SK-N-SH treated with all-trans-retinoic acid at 6 μM for 48 hours (cell line): ENCODE data around the gene PRR33.

Experiments used
- ATAC-seq: fragments of 200-7000 bp; cut with Tn5 transposase; 3 replicates; pipeline ENCODE4 v1.9.1; 2020; ENCODE audit warnings: mild to moderate bottlenecking, moderate library complexity
- ARNTL ChIP-seq: fragments of 450-650 bp; formaldehyde crosslinking; IDR thresholded peaks from 2 replicates; pipeline ENCODE4 v1.5.0; 2020; ENCODE audit warnings: low read depth, mild to moderate bottlenecking, moderate library complexity, borderline replicate concordance
- CSDC2 ChIP-seq: fragments of 250-450 bp; sonication (Bioruptor Pico); IDR thresholded peaks from 2 replicates; pipeline ENCODE4 v1.5.0; 2020; ENCODE audit warnings: mild to moderate bottlenecking, moderate library complexity
- ESRRG ChIP-seq: fragments of 250-450 bp; sonication (Bioruptor Pico); IDR thresholded peaks from 2 replicates; pipeline ENCODE4 v1.6.1; 2021; ENCODE audit warnings: mild to moderate bottlenecking
- GLIS3 ChIP-seq: fragments of 250-450 bp; sonication (Bioruptor Pico); IDR thresholded peaks from 2 replicates; pipeline ENCODE4 v1.5.0; 2020; ENCODE audit warnings: mild to moderate bottlenecking, moderate library complexity
- ISL1 ChIP-seq: fragments of 250-450 bp; sonication (Bioruptor Pico); IDR thresholded peaks from 2 replicates; pipeline ENCODE4 v2.1.2; 2022; ENCODE audit warnings: mild to moderate bottlenecking, moderate library complexity
- OSR1 ChIP-seq: fragments of 250-450 bp; sonication (Bioruptor Pico); IDR thresholded peaks from 2 replicates; pipeline ENCODE4 v1.8.0; 2022; ENCODE audit warnings: moderate library complexity, mild to moderate bottlenecking, inconsistent platforms
- SNAI2 ChIP-seq: fragments of 250-450 bp; sonication (Bioruptor Pico); IDR thresholded peaks from 2 replicates; pipeline ENCODE4 v1.5.0; 2020; ENCODE audit warnings: mild to moderate bottlenecking, moderate library complexity
- TCF4 ChIP-seq: fragments of 250-450 bp; sonication (Bioruptor Pico); IDR thresholded peaks from 2 replicates; pipeline ENCODE4 v1.8.0; 2021; ENCODE audit warnings: mild to moderate bottlenecking, moderate library complexity, borderline replicate concordance
- TOX ChIP-seq: fragments of 250-450 bp; sonication (Bioruptor Pico); IDR thresholded peaks from 2 replicates; pipeline ENCODE4 v1.8.0; 2021; ENCODE audit warnings: mild to moderate bottlenecking, moderate library complexity, borderline replicate concordance
- TSHZ2 ChIP-seq: fragments of 250-450 bp; sonication (Bioruptor Pico); IDR thresholded peaks from 2 replicates; pipeline ENCODE4 v1.5.0; 2020; ENCODE audit warnings: mild to moderate bottlenecking, moderate library complexity
- ZC3H10 ChIP-seq: fragments of 250-450 bp; sonication (Bioruptor Pico); IDR thresholded peaks from 2 replicates; pipeline ENCODE4 v1.5.1; 2021; ENCODE audit warnings: mild to moderate bottlenecking, moderate library complexity
- ZFP3 ChIP-seq: fragments of 250-450 bp; sonication (Bioruptor Pico); IDR thresholded peaks from 2 replicates; pipeline ENCODE4 v1.5.0; 2020; ENCODE audit warnings: mild to moderate bottlenecking, moderate library complexity
- ZFP30 ChIP-seq: fragments of 450-650 bp; formaldehyde crosslinking; IDR thresholded peaks from 2 replicates; pipeline ENCODE4 v1.5.0; 2022; ENCODE audit warnings: mild to moderate bottlenecking, moderate library complexity
- ZNF565 ChIP-seq: fragments of 450-650 bp; formaldehyde crosslinking; conservative IDR thresholded peaks from 2 replicates; pipeline ENCODE4 v1.5.0; 2020; ENCODE audit warnings: low read depth, mild to moderate bottlenecking, moderate library complexity
- ZNF70 ChIP-seq: fragments of 450-650 bp; formaldehyde crosslinking; IDR thresholded peaks from 2 replicates; pipeline ENCODE4 v1.5.0; 2020; ENCODE audit warnings: mild to moderate bottlenecking, moderate library complexity
- TF ChIP-seq, protein P1 (sequence below): fragments of 250-450 bp; sonication (Bioruptor Pico); IDR thresholded peaks from 2 replicates; pipeline ENCODE4 v1.8.0; 2021; ENCODE audit warnings: low read depth, mild to moderate bottlenecking, moderate library complexity, borderline replicate concordance
- TF ChIP-seq, protein P2 (sequence below): fragments of 250-450 bp; sonication (Bioruptor Pico); IDR thresholded peaks from 2 replicates; pipeline ENCODE4 v1.5.1; 2020; ENCODE audit warnings: low read depth, mild to moderate bottlenecking, moderate library complexity
- TF ChIP-seq, protein P3 (sequence below): fragments of 250-450 bp; sonication (Bioruptor Pico); IDR thresholded peaks from 2 replicates; pipeline ENCODE4 v1.8.0; 2020; ENCODE audit warnings: mild to moderate bottlenecking, moderate library complexity, borderline replicate concordance
- TF ChIP-seq, protein P4 (sequence below): fragments of 250-450 bp; sonication (Bioruptor Pico); IDR thresholded peaks from 2 replicates; pipeline ENCODE4 v1.5.1; 2021; ENCODE audit warnings: mild to moderate bottlenecking, moderate library complexity

Gene PRR33

GRCh38 chr11:1845095-1845429 lies 46.6 kb downstream of the PRR33 start:
- no peak for ATAC-seq
- TF ChIP-seq SNAI2 (CRISPR knock-in tag) (no peak), ESRRG (CRISPR knock-in tag) (no peak), OSR1 (CRISPR knock-in tag) (no peak)
- TF ChIP-seq, protein P1, sequence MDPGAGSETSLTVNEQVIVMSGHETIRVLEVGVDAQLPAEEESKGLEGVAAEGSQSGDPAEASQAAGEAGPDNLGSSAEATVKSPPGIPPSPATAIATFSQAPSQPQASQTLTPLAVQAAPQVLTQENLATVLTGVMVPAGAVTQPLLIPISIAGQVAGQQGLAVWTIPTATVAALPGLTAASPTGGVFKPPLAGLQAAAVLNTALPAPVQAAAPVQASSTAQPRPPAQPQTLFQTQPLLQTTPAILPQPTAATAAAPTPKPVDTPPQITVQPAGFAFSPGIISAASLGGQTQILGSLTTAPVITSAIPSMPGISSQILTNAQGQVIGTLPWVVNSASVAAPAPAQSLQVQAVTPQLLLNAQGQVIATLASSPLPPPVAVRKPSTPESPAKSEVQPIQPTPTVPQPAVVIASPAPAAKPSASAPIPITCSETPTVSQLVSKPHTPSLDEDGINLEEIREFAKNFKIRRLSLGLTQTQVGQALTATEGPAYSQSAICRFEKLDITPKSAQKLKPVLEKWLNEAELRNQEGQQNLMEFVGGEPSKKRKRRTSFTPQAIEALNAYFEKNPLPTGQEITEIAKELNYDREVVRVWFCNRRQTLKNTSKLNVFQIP (CRISPR knock-in tag): no peak

DNA sequence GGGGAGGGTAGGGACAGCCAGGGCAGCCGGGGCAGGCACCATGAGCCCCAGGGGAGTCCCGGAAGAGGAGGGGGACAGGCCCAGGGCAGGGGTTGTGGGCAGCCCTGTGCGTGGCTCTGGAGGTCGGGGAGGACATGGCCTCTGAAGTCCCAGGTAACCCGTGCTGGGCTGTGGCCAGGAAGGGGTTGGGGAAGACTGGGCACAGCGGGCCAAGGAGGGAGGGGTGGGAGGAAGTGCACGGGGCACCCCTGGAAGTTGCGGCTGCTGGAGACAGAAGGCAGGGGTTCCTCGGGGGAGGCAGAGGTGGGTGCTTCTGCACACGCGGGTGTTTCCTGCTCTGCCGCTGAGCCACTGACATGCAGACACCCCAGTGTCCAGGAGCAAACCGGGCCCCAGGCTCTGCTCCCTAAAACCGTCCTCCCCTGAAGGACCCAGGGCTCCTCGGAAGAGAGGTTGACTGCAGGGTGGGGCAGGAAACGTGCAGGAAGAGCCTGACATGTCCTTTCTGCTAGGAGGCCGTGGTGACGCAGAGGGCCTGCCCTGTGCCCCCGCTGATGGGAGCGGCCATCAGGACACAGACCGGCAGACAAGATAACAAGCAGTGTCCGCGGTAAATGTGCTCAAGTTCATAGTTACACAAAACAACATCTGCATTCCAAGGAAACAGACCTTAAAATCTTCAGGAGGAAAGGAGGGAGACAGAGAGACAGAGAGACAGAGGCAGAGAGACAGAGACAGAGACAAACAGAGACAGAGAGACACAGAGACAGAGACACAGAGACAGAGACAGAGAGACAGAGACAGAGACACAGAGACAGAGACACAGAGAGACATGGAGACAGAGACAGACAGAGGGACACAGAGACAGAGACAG lies 47.2 kb downstream of the PRR33 start:
- ATAC-seq: no peak
- TF ChIP-seq GLIS3 (CRISPR knock-in tag) (no peak), TCF4 (CRISPR knock-in tag) (no peak), SNAI2 (CRISPR knock-in tag) (no peak), ARNTL (CRISPR knock-in tag) (no peak), CSDC2 (CRISPR knock-in tag) (no peak), TOX (CRISPR knock-in tag) (no peak), ZFP30 (no peak), ZC3H10 (CRISPR knock-in tag) (no peak), ISL1 (CRISPR knock-in tag) (no peak), ESRRG (CRISPR knock-in tag) (no peak)
- TF ChIP-seq, protein P1 (CRISPR knock-in tag): no peak
- TF ChIP-seq, protein P2, sequence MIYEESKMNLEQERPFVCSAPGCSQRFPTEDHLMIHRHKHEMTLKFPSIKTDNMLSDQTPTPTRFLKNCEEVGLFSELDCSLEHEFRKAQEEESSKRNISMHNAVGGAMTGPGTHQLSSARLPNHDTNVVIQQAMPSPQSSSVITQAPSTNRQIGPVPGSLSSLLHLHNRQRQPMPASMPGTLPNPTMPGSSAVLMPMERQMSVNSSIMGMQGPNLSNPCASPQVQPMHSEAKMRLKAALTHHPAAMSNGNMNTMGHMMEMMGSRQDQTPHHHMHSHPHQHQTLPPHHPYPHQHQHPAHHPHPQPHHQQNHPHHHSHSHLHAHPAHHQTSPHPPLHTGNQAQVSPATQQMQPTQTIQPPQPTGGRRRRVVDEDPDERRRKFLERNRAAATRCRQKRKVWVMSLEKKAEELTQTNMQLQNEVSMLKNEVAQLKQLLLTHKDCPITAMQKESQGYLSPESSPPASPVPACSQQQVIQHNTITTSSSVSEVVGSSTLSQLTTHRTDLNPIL: no peak

GRCh38 chr11:1843796-1844195 lies 47.9 kb downstream of the PRR33 start:
- ATAC-seq: no peak
- TF ChIP-seq, protein P3, sequence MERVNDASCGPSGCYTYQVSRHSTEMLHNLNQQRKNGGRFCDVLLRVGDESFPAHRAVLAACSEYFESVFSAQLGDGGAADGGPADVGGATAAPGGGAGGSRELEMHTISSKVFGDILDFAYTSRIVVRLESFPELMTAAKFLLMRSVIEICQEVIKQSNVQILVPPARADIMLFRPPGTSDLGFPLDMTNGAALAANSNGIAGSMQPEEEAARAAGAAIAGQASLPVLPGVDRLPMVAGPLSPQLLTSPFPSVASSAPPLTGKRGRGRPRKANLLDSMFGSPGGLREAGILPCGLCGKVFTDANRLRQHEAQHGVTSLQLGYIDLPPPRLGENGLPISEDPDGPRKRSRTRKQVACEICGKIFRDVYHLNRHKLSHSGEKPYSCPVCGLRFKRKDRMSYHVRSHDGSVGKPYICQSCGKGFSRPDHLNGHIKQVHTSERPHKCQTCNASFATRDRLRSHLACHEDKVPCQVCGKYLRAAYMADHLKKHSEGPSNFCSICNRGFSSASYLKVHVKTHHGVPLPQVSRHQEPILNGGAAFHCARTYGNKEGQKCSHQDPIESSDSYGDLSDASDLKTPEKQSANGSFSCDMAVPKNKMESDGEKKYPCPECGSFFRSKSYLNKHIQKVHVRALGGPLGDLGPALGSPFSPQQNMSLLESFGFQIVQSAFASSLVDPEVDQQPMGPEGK (CRISPR knock-in tag): no peak
- TF ChIP-seq GLIS3 (CRISPR knock-in tag): no peak
- no peak for TF ChIP-seq ZFP3 (CRISPR knock-in tag)
- TF ChIP-seq, protein P2: no peak
- TF ChIP-seq ARNTL (CRISPR knock-in tag): no peak
- TF ChIP-seq ISL1 (CRISPR knock-in tag): no peak
- TF ChIP-seq TSHZ2 (CRISPR knock-in tag): no peak
- TF ChIP-seq ZNF565 (CRISPR knock-in tag): no peak
- TF ChIP-seq ZC3H10 (CRISPR knock-in tag): no peak
- TF ChIP-seq TCF4 (CRISPR knock-in tag): no peak
- no peak for TF ChIP-seq ZNF70 (CRISPR knock-in tag)
- TF ChIP-seq ESRRG (CRISPR knock-in tag): no peak
- TF ChIP-seq, protein P4, sequence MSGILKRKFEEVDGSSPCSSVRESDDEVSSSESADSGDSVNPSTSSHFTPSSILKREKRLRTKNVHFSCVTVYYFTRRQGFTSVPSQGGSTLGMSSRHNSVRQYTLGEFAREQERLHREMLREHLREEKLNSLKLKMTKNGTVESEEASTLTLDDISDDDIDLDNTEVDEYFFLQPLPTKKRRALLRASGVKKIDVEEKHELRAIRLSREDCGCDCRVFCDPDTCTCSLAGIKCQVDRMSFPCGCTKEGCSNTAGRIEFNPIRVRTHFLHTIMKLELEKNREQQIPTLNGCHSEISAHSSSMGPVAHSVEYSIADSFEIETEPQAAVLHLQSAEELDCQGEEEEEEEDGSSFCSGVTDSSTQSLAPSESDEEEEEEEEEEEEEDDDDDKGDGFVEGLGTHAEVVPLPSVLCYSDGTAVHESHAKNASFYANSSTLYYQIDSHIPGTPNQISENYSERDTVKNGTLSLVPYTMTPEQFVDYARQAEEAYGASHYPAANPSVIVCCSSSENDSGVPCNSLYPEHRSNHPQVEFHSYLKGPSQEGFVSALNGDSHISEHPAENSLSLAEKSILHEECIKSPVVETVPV: no peak
